K562 (cell line): ENCODE measurements around the gene TRIM24. TPM values are rescaled to one million over a fixed set of nuclear protein-coding genes. Genes with fewer than 3 reads are reported as not detected.

Experiments used
- CEBPZ ChIP-seq: fragments of 150-350 bp; IDR thresholded peaks from 2 replicates; pipeline ENCODE4 v1.6.1; 2014; ENCODE audit warnings: low read depth, mild to moderate bottlenecking, low read length, borderline replicate concordance
- E2F5 ChIP-seq: sonication (generic); formaldehyde crosslinking; IDR thresholded peaks from 2 replicates; pipeline ENCODE4 v1.8.0; 2022; ENCODE audit warnings: mild to moderate bottlenecking, missing genetic modification reagents
- MED1 ChIP-seq: sonication (generic); formaldehyde crosslinking; IDR thresholded peaks from 2 replicates; pipeline ENCODE4 v1.8.1; 2023; ENCODE audit warnings: missing genetic modification reagents, borderline replicate concordance
- NCOR1 ChIP-seq: fragments of 450-650 bp; IDR thresholded peaks from 2 replicates; pipeline ENCODE4 v1.6.1; 2016; ENCODE audit warnings: mild to moderate bottlenecking, moderate library complexity
- NR4A1 ChIP-seq, 2 experiments: fragments of 250-450 bp in 1 of 2; fragments of 450-650 bp in 1 of 2; sonication (Bioruptor Pico) in 1 of 2; IDR thresholded peaks; 2 replicates each; pipeline versions ENCODE4 v1.4.0 to v1.6.1; 2016 to 2020; ENCODE audit warnings: mild to moderate bottlenecking in 2 of 2, missing compliant biosample characterization in 1 of 2, missing genetic modification characterization in 1 of 2, moderate library complexity in 1 of 2
- PATZ1 ChIP-seq: fragments of 250-450 bp; sonication (Bioruptor Pico); IDR thresholded peaks from 2 replicates; pipeline ENCODE4 v1.5.0; 2020; ENCODE audit warnings: mild to moderate bottlenecking, borderline replicate concordance
- RNF2 ChIP-seq: sonication (generic); IDR thresholded peaks from 2 replicates; pipeline ENCODE4 v1.6.1; 2016
- SMAD4 ChIP-seq: fragments of 250-450 bp; sonication (Bioruptor Pico); conservative IDR thresholded peaks from 2 replicates; pipeline ENCODE4 v1.8.0; 2021; ENCODE audit warnings: inconsistent platforms, mild to moderate bottlenecking, moderate library complexity
- SMC3 ChIP-seq: conservative IDR thresholded peaks from 2 replicates; pipeline ENCODE4 v1.6.1; 2011; ENCODE audit warnings: low read depth, low read length, improper control_type of control experiment; ENCODE audit not compliant: insufficient read depth
- ZBTB40 ChIP-seq, 2 experiments: fragments of 450-650 bp in 1 of 2; sonication (generic) in 1 of 2; formaldehyde crosslinking in 1 of 2; IDR thresholded peaks; 2 replicates each; pipeline versions ENCODE4 v1.7.1 to v1.9.0; 2016 to 2022; ENCODE audit warnings: inconsistent platforms in 1 of 2, mild to moderate bottlenecking in 1 of 2, missing genetic modification reagents in 1 of 2
- ZC3H8 ChIP-seq: fragments of 450-650 bp; IDR thresholded peaks from 2 replicates; pipeline ENCODE4 v1.6.1; 2017
- polyA plus RNA-seq, 8 experiments: library from polyadenylated mRNA; depleted of rRNA in 4 of 8; stranded (reverse) in 5 of 8; unstranded in 3 of 8; fragments of >200 nt; fragmentation: Nextera tagmentation in 2 of 8; fragmentation: Illumina TruSeq in 1 of 8; extraction: Ambion mirVana in 2 of 8; extraction: Trizol in 1 of 8; gene quantifications; 2 replicates each; pipeline versions ENCODE4 v1.2.1 to v1.2.3, GENCODE V29; 2011 to 2014; ENCODE audit warnings: inconsistent platforms in 1 of 8, missing spikeins in 1 of 8
- total RNA-seq, 7 experiments: library from RNA; depleted of rRNA in 6 of 7; stranded (reverse); fragments of >200 nt in 6 of 7; fragmentation: Illumina TruSeq in 2 of 7; extraction: Trizol in 2 of 7; gene quantifications; 2 replicates each; pipeline versions ENCODE4 v1.2.1 to v1.2.3, GENCODE V29; 2011 to 2021; ENCODE audit warnings: low replicate concordance in 1 of 7

Gene TRIM24
- total and polyA plus RNA-seq, 9 of the 15 experiments (the other 6 are each of a cell fraction or from before 2014, with no cell fraction given) = 13.4 to 74.0 (median 41.7) TPM

- 0 out of 2 replicates have a peak, but pooled peaks have one; percentile 28 for TF ChIP-seq SMAD4 (CRISPR knock-in tag)
- TF ChIP-seq E2F5 (CRISPR knock-in tag) = no peak
- no peak for TF ChIP-seq RNF2
- no peak for TF ChIP-seq ZBTB40 (IDR thresholded peaks at IDR 0.05)
- TF ChIP-seq ZBTB40 (CRISPR knock-in tag; IDR thresholded peaks at IDR 0.05) = no peak
- no peak for TF ChIP-seq ZC3H8
- TF ChIP-seq SMC3 = no peak
- no peak for TF ChIP-seq MED1
- TF ChIP-seq PATZ1 (CRISPR knock-in tag) = no peak
- no peak for TF ChIP-seq CEBPZ
- peak; percentile 70 for TF ChIP-seq NCOR1
- TF ChIP-seq NR4A1 (CRISPR knock-in tag; IDR thresholded peaks at IDR 0.05) = no peak
- no peak for TF ChIP-seq NR4A1 (tag; IDR thresholded peaks at IDR 0.05)
These were observed 105.5 kb downstream of the TRIM24 start (continued) for GRCh38 chr7:138565451-138566114.
